ENCODE results near the gene MRGPRF.

MRGPRF gene

GRCh38 chr11:68997124-68997994 lies 15.7 kb downstream of the MRGPRF start:
- DNase-seq (ENCODE audit: low spot score) = no peak
- in situ Hi-C loops (cut with MboI; ENCODE audit: low pct_unique_long_range_greater_than_20kb, low sequenced_read_pairs, unreplicated experiment) = no loop called here
- no peak for TF ChIP-seq CTCF (IDR thresholded peaks at IDR 0.05; ENCODE audit: extremely low read depth, insufficient read depth, missing control alignments)

- in situ Hi-C loops (cut with MboI; ENCODE audit: low pct_unique_long_range_greater_than_20kb, low sequenced_read_pairs, unreplicated experiment) = no loop called here
- no peak for TF ChIP-seq CTCF (IDR thresholded peaks at IDR 0.05; ENCODE audit: extremely low read depth, insufficient read depth, missing control alignments)
- no peak for DNase-seq (ENCODE audit: low spot score)
Observed at GRCh38 chr11:68996376-68997123, 16.5 kb downstream of the MRGPRF start.

GRCh38 chr11:68994894-68995285 lies 18.2 kb downstream of the MRGPRF start:
- in situ Hi-C loops (cut with MboI; ENCODE audit: low pct_unique_long_range_greater_than_20kb, low sequenced_read_pairs, unreplicated experiment) = no loop called here
- DNase-seq (ENCODE audit: low spot score) = no peak

GRCh38 chr11:68994161-68994893 lies 18.7 kb downstream of the MRGPRF start:
- TF ChIP-seq CTCF (IDR thresholded peaks at IDR 0.05; ENCODE audit: extremely low read depth, insufficient read depth, missing control alignments) = no peak
- no peak for DNase-seq (ENCODE audit: low spot score)

More at GRCh38 chr11:68994894-68995285, 18.2 kb downstream of the MRGPRF start:
- no peak for TF ChIP-seq CTCF (IDR thresholded peaks at IDR 0.05; ENCODE audit: extremely low read depth, insufficient read depth, missing control alignments)

GRCh38 chr11:68993546-68993945 lies 19.5 kb downstream of the MRGPRF start:
- TF ChIP-seq CTCF (IDR thresholded peaks at IDR 0.05; ENCODE audit: extremely low read depth, insufficient read depth, missing control alignments) = no peak
- in situ Hi-C loops (cut with MboI; ENCODE audit: low pct_unique_long_range_greater_than_20kb, low sequenced_read_pairs, unreplicated experiment) = no loop called here
- no peak for DNase-seq (ENCODE audit: low spot score)

More at GRCh38 chr11:68994161-68994893, 18.7 kb downstream of the MRGPRF start:
- in situ Hi-C loops (cut with MboI; ENCODE audit: low pct_unique_long_range_greater_than_20kb, low sequenced_read_pairs, unreplicated experiment) = no loop called here

- DNase-seq (ENCODE audit: low spot score) = no peak
- in situ Hi-C loops (cut with MboI; ENCODE audit: low pct_unique_long_range_greater_than_20kb, low sequenced_read_pairs, unreplicated experiment) = no loop called here
- TF ChIP-seq CTCF (IDR thresholded peaks at IDR 0.05; ENCODE audit: extremely low read depth, insufficient read depth, missing control alignments) = no peak
Observed at GRCh38 chr11:68992743-68993255, 20.2 kb downstream of the MRGPRF start.
